GM12878 (cell line): ENCODE measurements around the gene APOBEC3H. TPM values are rescaled to one million over a fixed set of nuclear protein-coding genes. Genes with fewer than 3 reads are reported as not detected.

ENCODE experiments used
- GABPA ChIP-seq: IDR thresholded peaks from 2 replicates; pipeline ENCODE4 v1.6.1; 2014; ENCODE audit warnings: antibody characterized with exemption, low read depth, mild to moderate bottlenecking, inconsistent platforms
- HCFC1 ChIP-seq: fragments of 150-350 bp; IDR thresholded peaks from 2 replicates; pipeline ENCODE4 v1.6.1; 2014; ENCODE audit warnings: low read length
- JUNB ChIP-seq: IDR thresholded peaks from 2 replicates; pipeline ENCODE4 v1.6.1; 2016; ENCODE audit warnings: antibody characterized with exemption, mild to moderate bottlenecking
- KDM1A ChIP-seq: fragments of 200-600 bp; sonication (generic); IDR thresholded peaks from 2 replicates; pipeline ENCODE4 v1.6.1; 2016; ENCODE audit warnings: borderline replicate concordance
- NBN ChIP-seq: fragments of 450-650 bp; IDR thresholded peaks from 2 replicates; pipeline ENCODE4 v1.6.1; 2016
- NR2C1 ChIP-seq: fragments of 450-650 bp; IDR thresholded peaks from 2 replicates; pipeline ENCODE4 v1.6.1; 2017; ENCODE audit warnings: antibody characterized with exemption, mild to moderate bottlenecking, moderate library complexity
- NR2F1 ChIP-seq: fragments of 450-650 bp; conservative IDR thresholded peaks from 2 replicates; pipeline ENCODE4 v1.6.1; 2017; ENCODE audit warnings: mild to moderate bottlenecking
- PML ChIP-seq: IDR thresholded peaks from 2 replicates; pipeline ENCODE4 v1.6.1; 2012; ENCODE audit warnings: low read length, inconsistent platforms
- POLR2A ChIP-seq: IDR thresholded peaks from 2 replicates; pipeline ENCODE4 v1.6.1; 2011; ENCODE audit warnings: low read depth, mild to moderate bottlenecking, low read length
- POLR2AphosphoS2 ChIP-seq: IDR thresholded peaks from 2 replicates; pipeline ENCODE4 v1.6.1; 2011; ENCODE audit warnings: low read depth, mild to moderate bottlenecking, low read length, improper control_type of control experiment, moderate library complexity
- POU2F2 ChIP-seq: IDR thresholded peaks from 3 replicates; pipeline ENCODE4 v1.6.1; 2011; ENCODE audit warnings: low read depth, mild to moderate bottlenecking, low read length, borderline replicate concordance
- SREBF1 ChIP-seq: IDR thresholded peaks from 2 replicates; pipeline ENCODE4 v1.6.1; 2012; ENCODE audit warnings: mild to moderate bottlenecking, low read length
- SUPT20H ChIP-seq: IDR thresholded peaks from 2 replicates; pipeline ENCODE4 v1.6.1; 2011; ENCODE audit warnings: low read depth, mild to moderate bottlenecking, low read length, moderate library complexity, borderline replicate concordance; ENCODE audit not compliant: control insufficient read depth
- TAF1 ChIP-seq: IDR thresholded peaks from 2 replicates; pipeline ENCODE4 v1.6.1; 2011; ENCODE audit warnings: mild to moderate bottlenecking, low read depth, low read length, borderline replicate concordance
- TCF3 ChIP-seq: IDR thresholded peaks from 2 replicates; pipeline ENCODE4 v1.6.1; 2012; ENCODE audit warnings: low read depth, mild to moderate bottlenecking, low read length, borderline replicate concordance; ENCODE audit not compliant: insufficient read depth
- polyA plus RNA-seq, 11 experiments: library from polyadenylated mRNA; depleted of rRNA in 4 of 11; unstranded in 6 of 11; stranded (reverse) in 5 of 11; fragments of >200 nt; fragmentation: Nextera tagmentation in 4 of 11; fragmentation: Illumina TruSeq in 1 of 11; extraction: Ambion mirVana in 4 of 11; extraction: Trizol in 1 of 11; gene quantifications; 1 replicate in 1 of 11; 2 replicates in 10 of 11; pipeline versions ENCODE4 v1.2.1 to v1.2.3, GENCODE V29; 2011 to 2016; ENCODE audit warnings: inconsistent platforms in 2 of 11, missing spikeins in 2 of 11, low read depth in 1 of 11
- total RNA-seq, 4 experiments: library from RNA; depleted of rRNA in 3 of 4; stranded (reverse); fragments of >200 nt in 3 of 4; fragmentation: Illumina TruSeq in 1 of 4; extraction: Trizol in 1 of 4; gene quantifications; 2 replicates each; pipeline versions ENCODE4 v1.2.1 to v1.2.3, GENCODE V29; 2013 to 2021
- TF ChIP-seq, protein P1 (sequence below): IDR thresholded peaks from 2 replicates; pipeline ENCODE4 v1.6.1; 2012; ENCODE audit warnings: improper control_type of control experiment, low read depth, low read length; ENCODE audit not compliant: insufficient replicate concordance
- TF ChIP-seq, protein P2 (sequence below): fragments of 450-650 bp; IDR thresholded peaks from 2 replicates; pipeline ENCODE4 v1.6.1; 2017; ENCODE audit warnings: mild to moderate bottlenecking
- TF ChIP-seq, protein P3 (sequence below): fragments of 150-350 bp; IDR thresholded peaks from 2 replicates; pipeline ENCODE4 v1.6.1; 2014; ENCODE audit warnings: mild to moderate bottlenecking, low read depth, low read length
- TF ChIP-seq, protein P4 (sequence below): fragments of 450-650 bp; IDR thresholded peaks from 2 replicates; pipeline ENCODE4 v1.6.1; 2017; ENCODE audit warnings: mild to moderate bottlenecking, moderate library complexity

The APOBEC3H gene
- total and polyA plus RNA-seq, 10 of the 15 experiments (the other 5 are each of a cell fraction or from before 2014, with no cell fraction given) = 7.5 to 23.0 (median 14.8) TPM

DNA sequence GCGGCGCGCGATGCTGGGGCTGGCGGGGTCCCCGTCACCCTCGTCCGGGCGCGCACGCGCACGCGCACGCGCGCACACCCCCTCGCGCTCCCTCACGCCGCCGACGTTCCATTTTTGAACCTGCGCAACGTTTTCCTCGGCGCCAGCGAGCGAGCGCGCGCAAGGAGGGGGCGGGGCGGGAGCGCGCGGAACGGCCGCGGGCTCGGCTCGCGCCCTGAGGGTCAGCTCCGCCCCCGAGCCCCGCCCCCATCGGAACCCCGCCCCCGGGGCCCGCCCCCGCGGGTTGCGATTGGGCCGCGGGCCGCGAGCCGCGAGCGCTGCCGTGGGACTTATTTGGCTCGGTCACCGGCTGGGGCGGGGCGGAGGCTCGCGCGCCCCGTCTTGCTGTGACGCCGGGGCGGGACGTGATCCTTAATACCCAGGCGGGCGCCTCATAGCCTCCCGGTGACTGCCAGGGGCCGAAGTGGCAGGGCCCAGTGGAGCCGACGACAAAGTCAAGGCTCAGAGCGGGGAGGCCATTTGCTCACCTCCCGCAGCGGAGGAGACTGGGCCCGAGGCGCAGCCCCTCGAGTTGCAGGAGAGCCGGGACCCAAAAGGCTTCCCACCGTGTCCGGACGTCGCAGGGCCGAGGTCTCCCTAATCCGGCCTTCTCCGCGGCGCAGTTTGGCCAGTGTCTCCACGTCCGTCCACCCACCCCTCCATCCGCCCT is 55.6 kb downstream of the APOBEC3H start, which contains the start of gene CBX7 (continued):
- TF ChIP-seq, protein P1, sequence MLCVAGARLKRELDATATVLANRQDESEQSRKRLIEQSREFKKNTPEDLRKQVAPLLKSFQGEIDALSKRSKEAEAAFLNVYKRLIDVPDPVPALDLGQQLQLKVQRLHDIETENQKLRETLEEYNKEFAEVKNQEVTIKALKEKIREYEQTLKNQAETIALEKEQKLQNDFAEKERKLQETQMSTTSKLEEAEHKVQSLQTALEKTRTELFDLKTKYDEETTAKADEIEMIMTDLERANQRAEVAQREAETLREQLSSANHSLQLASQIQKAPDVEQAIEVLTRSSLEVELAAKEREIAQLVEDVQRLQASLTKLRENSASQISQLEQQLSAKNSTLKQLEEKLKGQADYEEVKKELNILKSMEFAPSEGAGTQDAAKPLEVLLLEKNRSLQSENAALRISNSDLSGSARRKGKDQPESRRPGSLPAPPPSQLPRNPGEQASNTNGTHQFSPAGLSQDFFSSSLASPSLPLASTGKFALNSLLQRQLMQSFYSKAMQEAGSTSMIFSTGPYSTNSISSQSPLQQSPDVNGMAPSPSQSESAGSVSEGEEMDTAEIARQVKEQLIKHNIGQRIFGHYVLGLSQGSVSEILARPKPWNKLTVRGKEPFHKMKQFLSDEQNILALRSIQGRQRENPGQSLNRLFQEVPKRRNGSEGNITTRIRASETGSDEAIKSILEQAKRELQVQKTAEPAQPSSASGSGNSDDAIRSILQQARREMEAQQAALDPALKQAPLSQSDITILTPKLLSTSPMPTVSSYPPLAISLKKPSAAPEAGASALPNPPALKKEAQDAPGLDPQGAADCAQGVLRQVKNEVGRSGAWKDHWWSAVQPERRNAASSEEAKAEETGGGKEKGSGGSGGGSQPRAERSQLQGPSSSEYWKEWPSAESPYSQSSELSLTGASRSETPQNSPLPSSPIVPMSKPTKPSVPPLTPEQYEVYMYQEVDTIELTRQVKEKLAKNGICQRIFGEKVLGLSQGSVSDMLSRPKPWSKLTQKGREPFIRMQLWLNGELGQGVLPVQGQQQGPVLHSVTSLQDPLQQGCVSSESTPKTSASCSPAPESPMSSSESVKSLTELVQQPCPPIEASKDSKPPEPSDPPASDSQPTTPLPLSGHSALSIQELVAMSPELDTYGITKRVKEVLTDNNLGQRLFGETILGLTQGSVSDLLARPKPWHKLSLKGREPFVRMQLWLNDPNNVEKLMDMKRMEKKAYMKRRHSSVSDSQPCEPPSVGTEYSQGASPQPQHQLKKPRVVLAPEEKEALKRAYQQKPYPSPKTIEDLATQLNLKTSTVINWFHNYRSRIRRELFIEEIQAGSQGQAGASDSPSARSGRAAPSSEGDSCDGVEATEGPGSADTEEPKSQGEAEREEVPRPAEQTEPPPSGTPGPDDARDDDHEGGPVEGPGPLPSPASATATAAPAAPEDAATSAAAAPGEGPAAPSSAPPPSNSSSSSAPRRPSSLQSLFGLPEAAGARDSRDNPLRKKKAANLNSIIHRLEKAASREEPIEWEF = no peak
- TF ChIP-seq TAF1 (no peak), PML (no peak), NR2F1 (peak; percentile 77), POLR2A (peak; percentile 73), GABPA (no peak), TCF3 (no peak), SREBF1 (no peak), KDM1A (no peak), JUNB (no peak), HCFC1 (peak; percentile 20; the same call in 1 of the 2 replicates), POU2F2 (0 out of 3 replicates have a peak, but pooled peaks have one; percentile 14), SUPT20H (no peak), NR2C1 (peak; percentile 51; the same call in 1 of the 2 replicates), NBN (peak; percentile 61), POLR2AphosphoS2 (no peak; the same call in 1 of the 2 replicates)
- TF ChIP-seq, protein P2, sequence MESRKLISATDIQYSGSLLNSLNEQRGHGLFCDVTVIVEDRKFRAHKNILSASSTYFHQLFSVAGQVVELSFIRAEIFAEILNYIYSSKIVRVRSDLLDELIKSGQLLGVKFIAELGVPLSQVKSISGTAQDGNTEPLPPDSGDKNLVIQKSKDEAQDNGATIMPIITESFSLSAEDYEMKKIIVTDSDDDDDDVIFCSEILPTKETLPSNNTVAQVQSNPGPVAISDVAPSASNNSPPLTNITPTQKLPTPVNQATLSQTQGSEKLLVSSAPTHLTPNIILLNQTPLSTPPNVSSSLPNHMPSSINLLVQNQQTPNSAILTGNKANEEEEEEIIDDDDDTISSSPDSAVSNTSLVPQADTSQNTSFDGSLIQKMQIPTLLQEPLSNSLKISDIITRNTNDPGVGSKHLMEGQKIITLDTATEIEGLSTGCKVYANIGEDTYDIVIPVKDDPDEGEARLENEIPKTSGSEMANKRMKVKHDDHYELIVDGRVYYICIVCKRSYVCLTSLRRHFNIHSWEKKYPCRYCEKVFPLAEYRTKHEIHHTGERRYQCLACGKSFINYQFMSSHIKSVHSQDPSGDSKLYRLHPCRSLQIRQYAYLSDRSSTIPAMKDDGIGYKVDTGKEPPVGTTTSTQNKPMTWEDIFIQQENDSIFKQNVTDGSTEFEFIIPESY = no peak
- TF ChIP-seq, protein P3, sequence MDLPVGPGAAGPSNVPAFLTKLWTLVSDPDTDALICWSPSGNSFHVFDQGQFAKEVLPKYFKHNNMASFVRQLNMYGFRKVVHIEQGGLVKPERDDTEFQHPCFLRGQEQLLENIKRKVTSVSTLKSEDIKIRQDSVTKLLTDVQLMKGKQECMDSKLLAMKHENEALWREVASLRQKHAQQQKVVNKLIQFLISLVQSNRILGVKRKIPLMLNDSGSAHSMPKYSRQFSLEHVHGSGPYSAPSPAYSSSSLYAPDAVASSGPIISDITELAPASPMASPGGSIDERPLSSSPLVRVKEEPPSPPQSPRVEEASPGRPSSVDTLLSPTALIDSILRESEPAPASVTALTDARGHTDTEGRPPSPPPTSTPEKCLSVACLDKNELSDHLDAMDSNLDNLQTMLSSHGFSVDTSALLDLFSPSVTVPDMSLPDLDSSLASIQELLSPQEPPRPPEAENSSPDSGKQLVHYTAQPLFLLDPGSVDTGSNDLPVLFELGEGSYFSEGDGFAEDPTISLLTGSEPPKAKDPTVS = no peak
- TF ChIP-seq, protein P4, sequence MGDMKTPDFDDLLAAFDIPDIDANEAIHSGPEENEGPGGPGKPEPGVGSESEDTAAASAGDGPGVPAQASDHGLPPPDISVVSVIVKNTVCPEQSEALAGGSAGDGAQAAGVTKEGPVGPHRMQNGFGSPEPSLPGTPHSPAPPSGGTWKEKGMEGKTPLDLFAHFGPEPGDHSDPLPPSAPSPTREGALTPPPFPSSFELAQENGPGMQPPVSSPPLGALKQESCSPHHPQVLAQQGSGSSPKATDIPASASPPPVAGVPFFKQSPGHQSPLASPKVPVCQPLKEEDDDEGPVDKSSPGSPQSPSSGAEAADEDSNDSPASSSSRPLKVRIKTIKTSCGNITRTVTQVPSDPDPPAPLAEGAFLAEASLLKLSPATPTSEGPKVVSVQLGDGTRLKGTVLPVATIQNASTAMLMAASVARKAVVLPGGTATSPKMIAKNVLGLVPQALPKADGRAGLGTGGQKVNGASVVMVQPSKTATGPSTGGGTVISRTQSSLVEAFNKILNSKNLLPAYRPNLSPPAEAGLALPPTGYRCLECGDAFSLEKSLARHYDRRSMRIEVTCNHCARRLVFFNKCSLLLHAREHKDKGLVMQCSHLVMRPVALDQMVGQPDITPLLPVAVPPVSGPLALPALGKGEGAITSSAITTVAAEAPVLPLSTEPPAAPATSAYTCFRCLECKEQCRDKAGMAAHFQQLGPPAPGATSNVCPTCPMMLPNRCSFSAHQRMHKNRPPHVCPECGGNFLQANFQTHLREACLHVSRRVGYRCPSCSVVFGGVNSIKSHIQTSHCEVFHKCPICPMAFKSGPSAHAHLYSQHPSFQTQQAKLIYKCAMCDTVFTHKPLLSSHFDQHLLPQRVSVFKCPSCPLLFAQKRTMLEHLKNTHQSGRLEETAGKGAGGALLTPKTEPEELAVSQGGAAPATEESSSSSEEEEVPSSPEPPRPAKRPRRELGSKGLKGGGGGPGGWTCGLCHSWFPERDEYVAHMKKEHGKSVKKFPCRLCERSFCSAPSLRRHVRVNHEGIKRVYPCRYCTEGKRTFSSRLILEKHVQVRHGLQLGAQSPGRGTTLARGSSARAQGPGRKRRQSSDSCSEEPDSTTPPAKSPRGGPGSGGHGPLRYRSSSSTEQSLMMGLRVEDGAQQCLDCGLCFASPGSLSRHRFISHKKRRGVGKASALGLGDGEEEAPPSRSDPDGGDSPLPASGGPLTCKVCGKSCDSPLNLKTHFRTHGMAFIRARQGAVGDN = peak; percentile 48
